B cell (primary cell): ENCODE data around the gene RDH13. TPM values are rescaled to one million over a fixed set of nuclear protein-coding genes. Genes with fewer than 3 reads are reported as not detected.
"Not testable (repeated sequence)": the region's sequence is repeated elsewhere in the genome, so short reads cannot be mapped to it uniquely, and the experiment has no call there.

ENCODE experiments used
- ATAC-seq: fragments of 200-7000 bp; cut with Tn5 transposase; one replicate; pipeline ENCODE4 v1.10.0; 2021; ENCODE audit warnings: low read depth, mild to moderate bottlenecking, moderate number of reproducible peaks, moderate library complexity
- CTCF ChIA-PET: fragments of 350-600 bp; sonication (Branson Sonifier 250); formaldehyde crosslinking; loops from one replicate; lab custom pipeline; 2021; ENCODE audit warnings: antibody characterized with exemption, inconsistent platforms; lab: Charles Lee
- POLR2A ChIA-PET: fragments of 350-600 bp; sonication (Branson Sonifier 250); formaldehyde crosslinking; loops from one replicate; lab custom pipeline; 2021; ENCODE audit warnings: antibody characterized with exemption; lab: Charles Lee
- DNase-seq: peaks from one replicate; pipeline ENCODE4 v3.0.0; 2013
- H2AFZ ChIP-seq: 2 replicates; pipeline ENCODE4 v1.6.1; 2012; ENCODE audit warnings: mild to moderate bottlenecking, low read depth, low read length; ENCODE audit not compliant: insufficient read depth, poor library complexity, severe bottlenecking
- H3K27ac ChIP-seq, 2 donors: 1 replicate in 1 of 2; 2 replicates in 1 of 2; pipeline ENCODE4 v1.5.1; 2012 to 2013; ENCODE audit warnings: low read length in 2 of 2, mild to moderate bottlenecking in 2 of 2, moderate library complexity in 1 of 2
- H3K27me3 ChIP-seq, 4 experiments: fragments of 200-600 bp in 1 of 4; sonication (generic) in 1 of 4; replicated peaks in 1 of 4; 1 replicate in 2 of 4; 2 replicates in 2 of 4; pipeline versions ENCODE4 v1.6.1 to v1.7.0; 2013 to 2016; ENCODE audit warnings: low read length in 3 of 4, mild to moderate bottlenecking in 2 of 4, mixed read lengths in 1 of 4, moderate library complexity in 1 of 4; ENCODE audit not compliant: insufficient read depth in 4 of 4, control insufficient read depth in 3 of 4; ENCODE audit errors: control extremely low read depth in 1 of 4
- H3K36me3 ChIP-seq, 2 experiments: replicated peaks in 1 of 2; 1 replicate in 1 of 2; 2 replicates in 1 of 2; pipeline versions ENCODE4 v1.6.1 to v1.7.1; 2013; ENCODE audit warnings: low read length in 1 of 2; ENCODE audit not compliant: insufficient read depth in 2 of 2, control insufficient read depth in 1 of 2; ENCODE audit errors: control extremely low read depth in 1 of 2, extremely low read depth in 1 of 2
- H3K4me1 ChIP-seq, 2 donors: fragments of 200-600 bp in 1 of 2; sonication (generic) in 1 of 2; 1 replicate in 1 of 2; 2 replicates in 1 of 2; pipeline versions ENCODE4 v1.5.1 to v1.6.1; 2013 to 2017; ENCODE audit warnings: low read length in 2 of 2; ENCODE audit not compliant: control insufficient read depth in 2 of 2, insufficient read depth in 2 of 2
- H3K4me2 ChIP-seq: replicated peaks from 2 replicates; pipeline ENCODE3; 2012; ENCODE audit warnings: mild to moderate bottlenecking, low read depth, low read length; ENCODE audit not compliant: poor library complexity, severe bottlenecking
- H3K4me3 ChIP-seq, 5 experiments: fragments of 200-600 bp in 1 of 5; sonication (generic) in 1 of 5; 1 replicate in 3 of 5; 2 replicates in 2 of 5; pipeline versions ENCODE4 v1.5.1 to v1.7.0; 2011 to 2016; ENCODE audit warnings: low read length in 4 of 5, mild to moderate bottlenecking in 4 of 5, low read depth in 2 of 5, control low read depth in 1 of 5, moderate library complexity in 1 of 5; ENCODE audit not compliant: insufficient read depth in 1 of 5; ENCODE audit errors: control extremely low read depth in 1 of 5, extremely low read depth in 1 of 5
- H3K79me2 ChIP-seq: fragments of 200-600 bp; sonication (generic); one replicate; pipeline ENCODE4 v1.6.0; 2016; ENCODE audit warnings: low read length; ENCODE audit not compliant: control insufficient read depth, insufficient read depth
- H3K9ac ChIP-seq: fragments of 200-600 bp; sonication (generic); 2 replicates; pipeline ENCODE4 v1.6.1; 2017; ENCODE audit warnings: mild to moderate bottlenecking, low read length, moderate library complexity
- H3K9me3 ChIP-seq, 3 donors: one replicate each; pipeline versions ENCODE4 v1.6.1 to v1.7.1; 2013; ENCODE audit warnings: low read length in 2 of 3; ENCODE audit not compliant: control insufficient read depth in 2 of 3, insufficient read depth in 1 of 3; ENCODE audit errors: control extremely low read depth in 1 of 3
- H4K20me1 ChIP-seq: 2 replicates; pipeline ENCODE4 v1.6.0; 2012; ENCODE audit warnings: mild to moderate bottlenecking, low read length; ENCODE audit not compliant: insufficient read depth, control insufficient read depth, poor library complexity, severe bottlenecking
- H3K27ac Mint-ChIP-seq: one replicate; pipeline ENCODE4 v1.8.0; 2021; ENCODE audit warnings: mixed read lengths
- H3K27me3 Mint-ChIP-seq: one replicate; pipeline ENCODE4 v1.8.0; 2021; ENCODE audit warnings: mixed read lengths
- H3K4me1 Mint-ChIP-seq: one replicate; pipeline ENCODE4 v1.8.0; 2021; ENCODE audit warnings: mixed read lengths
- H3K4me3 Mint-ChIP-seq: one replicate; pipeline ENCODE4 v1.8.0; 2021; ENCODE audit warnings: mixed read lengths
- H3K9me3 Mint-ChIP-seq: one replicate; pipeline ENCODE4 v1.8.0; 2022; ENCODE audit warnings: mixed read lengths; ENCODE audit not compliant: insufficient read depth
- EZH2 ChIP-seq: IDR thresholded peaks from 2 replicates; pipeline ENCODE4 v1.6.1; 2012; ENCODE audit warnings: borderline replicate concordance, low read depth, mild to moderate bottlenecking, moderate library complexity, low read length; ENCODE audit not compliant: insufficient read depth, poor library complexity, severe bottlenecking
- WGBS: methylation state at CpG from one replicate; pipeline ENCODE4 v1.1.5; 2013; ENCODE audit warnings: missing lambda C conversion rate; ENCODE audit not compliant: insufficient coverage; 5-methylcytosine and 5-hydroxymethylcytosine counted together
- intact Hi-C: fragments of 100-400 bp; cut with micrococcal nuclease; formaldehyde crosslinking; loops from one replicate; pipeline ENCODE4 v1.10.0; 2022
- polyA plus RNA-seq: library from polyadenylated mRNA; depleted of rRNA; stranded (reverse); fragments of >200 nt; gene quantifications from 2 replicates; pipeline ENCODE4 v1.2.3, GENCODE V29; 2012
- total RNA-seq, 2 donors: library from RNA; stranded (reverse); fragments of 120-200 nt in 1 of 2; gene quantifications; 1 replicate in 1 of 2; 2 replicates in 1 of 2; pipeline versions ENCODE4 v1.2.3 to v1.2.4, GENCODE V29; 2013 to 2022
- TF ChIP-seq, protein P1 (sequence below): fragments of 200-600 bp; IDR thresholded peaks from one replicate; pipeline ENCODE4 v1.8.0; 2022; ENCODE audit warnings: antibody characterized with exemption, mild to moderate bottlenecking

RDH13 gene
- total and polyA plus RNA-seq, 2 donors (not counting 1 experiment from before 2014, with no cell fraction given) = 17.5 to 20.4 TPM

DNA sequence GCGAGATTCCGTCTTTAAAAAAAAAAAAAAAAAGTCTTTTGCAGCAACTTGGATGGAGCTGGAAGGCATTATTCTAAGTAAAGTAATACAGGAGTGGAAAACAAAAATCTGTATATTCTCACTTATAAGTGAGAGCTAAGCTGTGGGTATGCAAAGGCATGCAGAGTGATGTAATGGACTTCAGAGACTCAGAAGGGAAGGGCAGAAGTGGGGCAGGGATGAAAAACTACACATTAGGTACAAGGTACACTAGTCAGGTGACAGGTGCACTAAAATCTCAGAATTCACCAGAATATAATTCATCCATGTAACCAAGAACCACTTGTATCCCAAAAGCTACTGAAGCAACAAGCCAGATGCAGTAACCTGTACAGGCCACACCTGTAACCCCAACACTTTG is 26.9 kb downstream of the RDH13 start:
- Histone ChIP-seq H3K36me3 (no peaks in the 10 kb centered on the region), H3K9ac (no peak overlapping the region), H3K4me3 (no peak overlapping the region), H3K79me2 (peaks cover 4% of the 10 kb centered on the region), H3K9me3 (peaks cover 0 to 14% (median 0%) of the 10 kb centered on the region in 3 donors), H3K27ac (no peak overlapping the region), H3K27me3 (peaks cover 0 to 3% (median 0%) of the 10 kb centered on the region in 4 experiments), H4K20me1 (no peaks in the 10 kb centered on the region), H3K4me2 (no peak overlapping the region), H3K4me1 (no peaks in the 10 kb centered on the region), H2AFZ (no peak overlapping the region)
- DNase-seq (no peak), ATAC-seq (no peak)
- intact Hi-C loops = no loop called here
- Mint-ChIP-seq H3K4me3 (no peak overlapping the region), H3K27me3 (no peaks in the 10 kb centered on the region), H3K9me3 (no peaks in the 10 kb centered on the region), H3K4me1 (no peaks in the 10 kb centered on the region), H3K27ac (no peak overlapping the region)
- POLR2A ChIA-PET = no interaction called here
- WGBS = no CpG with 5 or more reads among the region's 2 CpGs
- CTCF ChIA-PET = no interaction called here
- TF ChIP-seq EZH2 = no peak
- TF ChIP-seq, protein P1, sequence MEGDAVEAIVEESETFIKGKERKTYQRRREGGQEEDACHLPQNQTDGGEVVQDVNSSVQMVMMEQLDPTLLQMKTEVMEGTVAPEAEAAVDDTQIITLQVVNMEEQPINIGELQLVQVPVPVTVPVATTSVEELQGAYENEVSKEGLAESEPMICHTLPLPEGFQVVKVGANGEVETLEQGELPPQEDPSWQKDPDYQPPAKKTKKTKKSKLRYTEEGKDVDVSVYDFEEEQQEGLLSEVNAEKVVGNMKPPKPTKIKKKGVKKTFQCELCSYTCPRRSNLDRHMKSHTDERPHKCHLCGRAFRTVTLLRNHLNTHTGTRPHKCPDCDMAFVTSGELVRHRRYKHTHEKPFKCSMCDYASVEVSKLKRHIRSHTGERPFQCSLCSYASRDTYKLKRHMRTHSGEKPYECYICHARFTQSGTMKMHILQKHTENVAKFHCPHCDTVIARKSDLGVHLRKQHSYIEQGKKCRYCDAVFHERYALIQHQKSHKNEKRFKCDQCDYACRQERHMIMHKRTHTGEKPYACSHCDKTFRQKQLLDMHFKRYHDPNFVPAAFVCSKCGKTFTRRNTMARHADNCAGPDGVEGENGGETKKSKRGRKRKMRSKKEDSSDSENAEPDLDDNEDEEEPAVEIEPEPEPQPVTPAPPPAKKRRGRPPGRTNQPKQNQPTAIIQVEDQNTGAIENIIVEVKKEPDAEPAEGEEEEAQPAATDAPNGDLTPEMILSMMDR = no peak

DNA sequence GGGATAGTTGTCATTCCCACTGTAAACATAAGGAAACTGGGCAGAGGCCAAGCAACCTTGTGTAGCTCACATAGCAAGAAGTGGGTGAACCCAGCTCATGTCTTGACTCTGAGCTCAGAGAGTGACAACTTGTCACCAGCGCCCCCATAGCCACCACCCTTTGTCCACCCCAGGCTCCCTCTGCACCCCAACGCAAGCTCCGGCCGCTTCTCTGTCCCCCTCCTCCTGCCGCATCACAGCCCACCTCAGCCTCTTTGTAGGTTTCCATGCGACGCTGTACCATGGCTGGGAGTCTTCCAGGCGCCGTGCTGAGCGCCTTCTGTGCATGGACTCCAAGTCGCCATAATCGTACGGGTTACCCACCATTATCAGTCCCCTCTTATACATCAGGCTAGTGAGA is 28.2 kb downstream of the RDH13 start:
- Histone ChIP-seq H3K27me3 (peaks cover 0 to 3% (median 0%) of the 10 kb centered on the region in 4 experiments), H2AFZ (no peak overlapping the region), H3K27ac (no peak overlapping the region), H3K9me3 (peaks cover 0 to 14% (median 0%) of the 10 kb centered on the region in 3 donors), H4K20me1 (no peaks in the 10 kb centered on the region), H3K4me2 (no peak overlapping the region), H3K9ac (no peak overlapping the region), H3K4me1 (no peaks in the 10 kb centered on the region), H3K79me2 (peaks cover 4% of the 10 kb centered on the region), H3K36me3 (no peaks in the 10 kb centered on the region), H3K4me3 (no peak overlapping the region)
- Mint-ChIP-seq H3K4me3 (no peak overlapping the region), H3K9me3 (no peaks in the 10 kb centered on the region), H3K4me1 (no peaks in the 10 kb centered on the region), H3K27ac (no peak overlapping the region), H3K27me3 (no peaks in the 10 kb centered on the region)
- WGBS = 99% methylated on average over 10 of the region's 13 CpGs
- ATAC-seq (no peak), DNase-seq (no peak)
- TF ChIP-seq, protein P1 = no peak
- no peak for TF ChIP-seq EZH2
- POLR2A ChIA-PET = no interaction called here
- intact Hi-C loops = no loop called here
- CTCF ChIA-PET = no interaction called here

DNA sequence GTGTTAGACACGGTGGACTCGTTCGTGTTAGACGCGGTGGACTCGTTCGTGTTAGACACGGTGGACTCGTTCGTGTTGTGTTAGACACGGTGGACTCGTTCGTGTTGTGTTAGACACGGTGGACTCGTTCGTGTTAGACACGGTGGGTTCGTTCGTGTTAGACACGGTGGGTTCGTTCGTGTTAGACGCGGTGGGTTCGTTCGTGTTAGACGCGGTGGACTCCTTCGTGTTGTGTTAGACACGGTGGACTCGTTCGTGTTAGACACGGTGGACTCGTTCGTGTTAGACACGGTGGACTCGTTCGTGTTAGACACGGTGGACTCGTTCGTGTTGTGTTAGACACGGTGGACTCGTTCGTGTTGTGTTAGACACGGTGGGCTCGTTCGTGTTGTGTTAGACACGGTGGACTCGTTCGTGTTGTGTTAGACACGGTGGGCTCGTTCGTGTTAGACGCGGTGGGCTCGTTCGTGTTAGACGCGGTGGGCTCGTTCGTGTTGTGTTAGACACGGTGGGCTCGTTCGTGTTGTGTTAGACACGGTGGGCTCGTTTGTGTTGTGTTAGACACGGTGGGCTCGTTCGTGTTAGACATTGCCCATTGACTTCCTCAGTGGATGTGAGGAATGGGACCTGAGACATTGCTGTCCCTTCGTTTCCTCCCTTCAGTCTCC is 29.8 kb downstream of the RDH13 start:
- H3K4me2 ChIP-seq, H3K27ac ChIP-seq, H3K4me3 ChIP-seq, H3K79me2 ChIP-seq, H3K9me3 Mint-ChIP-seq, H3K9ac ChIP-seq, H3K27me3 Mint-ChIP-seq, H3K27me3 ChIP-seq, DNase-seq, H3K4me3 Mint-ChIP-seq, H3K4me1 Mint-ChIP-seq, CTCF ChIA-PET, H4K20me1 ChIP-seq, POLR2A ChIA-PET, H3K36me3 ChIP-seq, intact Hi-C loops, H3K27ac Mint-ChIP-seq, H2AFZ ChIP-seq, H3K4me1 ChIP-seq, ATAC-seq: not testable (repeated sequence)
- 94% methylated on average over 21 of the region's 70 CpGs for whole genome bisulfite sequencing
- peaks cover 0 to 16% (median 0%) of the 10 kb centered on the region in 3 donors for H3K9me3 ChIP-seq
